ENCODE measurements around the gene FRYL. TPM values are rescaled to one million over a fixed set of nuclear protein-coding genes. Genes with fewer than 3 reads are reported as not detected.
"Not testable (repeated sequence)": the region's sequence is repeated elsewhere in the genome, so short reads cannot be mapped to it uniquely, and the experiment has no call there.

The FRYL gene
- total RNA-seq, 1 donor from 2014 or later: 30.8 TPM

DNA sequence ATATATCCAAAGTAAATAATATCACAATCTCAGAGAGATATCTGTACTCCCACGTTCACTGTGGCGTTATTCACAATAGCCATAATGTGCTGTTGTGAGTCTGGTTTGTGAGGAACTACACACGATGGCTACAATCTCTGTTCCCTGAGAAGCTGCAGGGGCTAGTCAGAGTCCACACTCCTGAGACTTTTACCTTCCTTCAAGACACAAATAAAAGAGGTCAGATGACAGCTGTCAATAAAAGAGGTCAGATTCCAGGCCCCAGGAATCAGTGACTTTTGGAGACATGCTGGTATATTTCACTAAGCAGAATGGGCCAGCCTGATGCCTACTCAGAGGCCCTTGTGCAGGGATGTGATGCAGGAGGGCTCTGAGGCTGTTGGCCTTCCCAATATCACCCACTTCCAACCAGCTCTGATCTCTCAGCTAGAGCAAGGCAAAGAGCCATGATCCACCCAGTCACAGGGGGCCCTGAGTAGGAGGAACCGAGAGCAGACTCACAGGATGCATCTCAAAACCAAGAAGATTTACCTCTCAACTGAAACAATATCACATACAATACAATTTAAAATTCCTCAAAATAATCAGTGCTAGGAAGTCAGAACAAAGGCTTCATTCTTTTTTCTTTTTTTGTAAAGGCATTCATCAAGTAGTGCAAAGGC lies 13.8 kb downstream of the FRYL start:
- no peak for DNase-seq (ENCODE audit: low spot score)
- Mint-ChIP-seq H3K4me3 (ENCODE audit: unreplicated experiment) (no peak overlapping the region), H3K9me3 (ENCODE audit: low read depth) (peaks cover 3% of the 10 kb centered on the region), H3K27me3 (ENCODE audit: low read depth) (no peaks in the 10 kb centered on the region), H3K4me1 (ENCODE audit: low read depth) (peaks cover 4% of the 10 kb centered on the region), H3K27ac (ENCODE audit: unreplicated experiment) (no peak overlapping the region), H3K36me3 (ENCODE audit: low read depth) (no peaks in the 10 kb centered on the region)
- TF ChIP-seq, protein P1, sequence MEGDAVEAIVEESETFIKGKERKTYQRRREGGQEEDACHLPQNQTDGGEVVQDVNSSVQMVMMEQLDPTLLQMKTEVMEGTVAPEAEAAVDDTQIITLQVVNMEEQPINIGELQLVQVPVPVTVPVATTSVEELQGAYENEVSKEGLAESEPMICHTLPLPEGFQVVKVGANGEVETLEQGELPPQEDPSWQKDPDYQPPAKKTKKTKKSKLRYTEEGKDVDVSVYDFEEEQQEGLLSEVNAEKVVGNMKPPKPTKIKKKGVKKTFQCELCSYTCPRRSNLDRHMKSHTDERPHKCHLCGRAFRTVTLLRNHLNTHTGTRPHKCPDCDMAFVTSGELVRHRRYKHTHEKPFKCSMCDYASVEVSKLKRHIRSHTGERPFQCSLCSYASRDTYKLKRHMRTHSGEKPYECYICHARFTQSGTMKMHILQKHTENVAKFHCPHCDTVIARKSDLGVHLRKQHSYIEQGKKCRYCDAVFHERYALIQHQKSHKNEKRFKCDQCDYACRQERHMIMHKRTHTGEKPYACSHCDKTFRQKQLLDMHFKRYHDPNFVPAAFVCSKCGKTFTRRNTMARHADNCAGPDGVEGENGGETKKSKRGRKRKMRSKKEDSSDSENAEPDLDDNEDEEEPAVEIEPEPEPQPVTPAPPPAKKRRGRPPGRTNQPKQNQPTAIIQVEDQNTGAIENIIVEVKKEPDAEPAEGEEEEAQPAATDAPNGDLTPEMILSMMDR (IDR thresholded peaks at IDR 0.05): no peak

DNA sequence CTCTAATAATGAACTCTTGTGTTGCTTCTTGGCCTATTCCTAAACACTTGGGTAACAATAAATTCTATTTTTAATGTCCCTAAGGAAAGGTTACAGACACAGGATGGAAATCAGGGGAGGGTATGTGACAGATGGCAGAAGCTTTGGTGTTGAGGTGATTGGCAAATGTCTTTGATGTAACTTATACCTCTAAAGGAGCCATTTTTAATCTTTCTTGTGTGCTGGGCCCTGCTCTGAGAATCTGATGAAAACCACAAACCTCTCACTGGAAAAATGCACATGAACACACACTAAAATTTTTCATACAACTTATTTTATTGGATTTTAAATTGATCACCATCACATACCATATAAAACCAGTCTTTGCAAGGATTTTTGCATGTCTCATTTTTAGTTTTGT lies 17.7 kb downstream of the FRYL start:
- no peak for DNase-seq (ENCODE audit: low spot score)
- Mint-ChIP-seq H3K4me1 (ENCODE audit: low read depth) (peaks cover 3% of the 10 kb centered on the region), H3K27me3 (ENCODE audit: low read depth) (no peaks in the 10 kb centered on the region), H3K4me3 (ENCODE audit: unreplicated experiment) (no peak overlapping the region), H3K27ac (ENCODE audit: unreplicated experiment) (no peak overlapping the region), H3K9me3 (ENCODE audit: low read depth) (peaks cover 4% of the 10 kb centered on the region), H3K36me3 (ENCODE audit: low read depth) (no peaks in the 10 kb centered on the region)
- TF ChIP-seq, protein P1 (IDR thresholded peaks at IDR 0.05): no peak

DNA sequence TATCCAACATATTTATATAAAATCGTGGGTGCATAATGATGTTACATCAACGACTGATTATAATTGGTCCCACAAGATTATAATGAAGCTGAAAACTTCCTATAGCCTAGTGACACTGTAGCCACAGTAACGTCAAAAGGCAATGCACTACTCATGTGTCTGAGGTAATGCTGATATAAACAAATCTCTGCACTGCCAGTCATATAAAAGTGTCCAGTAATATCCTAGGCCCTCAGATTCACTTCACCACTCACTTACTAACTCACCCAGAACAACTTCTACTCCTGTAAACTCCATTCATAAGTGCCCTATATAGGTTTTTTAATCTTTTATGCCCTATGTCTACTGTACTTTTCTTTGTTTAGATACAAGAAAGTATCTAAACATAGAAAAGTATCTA lies 18.8 kb downstream of the FRYL start:
- Mint-ChIP-seq H3K27me3 (ENCODE audit: low read depth) (no peaks in the 10 kb centered on the region), H3K27ac (ENCODE audit: unreplicated experiment) (no peak overlapping the region), H3K4me3 (ENCODE audit: unreplicated experiment) (no peak overlapping the region), H3K4me1 (ENCODE audit: low read depth) (peaks cover 8% of the 10 kb centered on the region), H3K36me3 (ENCODE audit: low read depth) (no peaks in the 10 kb centered on the region), H3K9me3 (ENCODE audit: low read depth) (peaks cover 4% of the 10 kb centered on the region)
- TF ChIP-seq, protein P1 (IDR thresholded peaks at IDR 0.05): no peak
- DNase-seq (ENCODE audit: low spot score): no peak

DNA sequence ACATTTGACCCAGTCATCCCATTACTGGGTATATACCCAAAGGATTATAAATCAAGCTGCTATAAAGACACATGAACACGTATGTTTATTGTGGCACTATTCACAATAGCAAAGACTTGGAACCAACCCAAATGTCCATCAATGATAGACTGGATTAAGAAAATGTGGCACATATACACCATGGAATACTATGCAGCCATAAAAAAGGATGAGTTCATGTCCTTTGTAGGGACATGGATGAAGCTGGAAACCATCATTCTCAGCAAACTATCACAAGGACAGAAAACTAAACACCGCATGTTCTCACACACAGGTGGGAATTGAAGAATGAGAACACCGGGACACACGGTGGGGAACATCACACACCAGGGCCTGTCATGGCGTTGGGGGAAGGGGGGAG lies 21.4 kb downstream of the FRYL start:
- H3K27me3 Mint-ChIP-seq (ENCODE audit: low read depth); H3K4me3 Mint-ChIP-seq (ENCODE audit: unreplicated experiment); H3K27ac Mint-ChIP-seq (ENCODE audit: unreplicated experiment); H3K36me3 Mint-ChIP-seq (ENCODE audit: low read depth); DNase-seq (ENCODE audit: low spot score); H3K4me1 Mint-ChIP-seq (ENCODE audit: low read depth); H3K9me3 Mint-ChIP-seq (ENCODE audit: low read depth): not testable (repeated sequence)

DNA sequence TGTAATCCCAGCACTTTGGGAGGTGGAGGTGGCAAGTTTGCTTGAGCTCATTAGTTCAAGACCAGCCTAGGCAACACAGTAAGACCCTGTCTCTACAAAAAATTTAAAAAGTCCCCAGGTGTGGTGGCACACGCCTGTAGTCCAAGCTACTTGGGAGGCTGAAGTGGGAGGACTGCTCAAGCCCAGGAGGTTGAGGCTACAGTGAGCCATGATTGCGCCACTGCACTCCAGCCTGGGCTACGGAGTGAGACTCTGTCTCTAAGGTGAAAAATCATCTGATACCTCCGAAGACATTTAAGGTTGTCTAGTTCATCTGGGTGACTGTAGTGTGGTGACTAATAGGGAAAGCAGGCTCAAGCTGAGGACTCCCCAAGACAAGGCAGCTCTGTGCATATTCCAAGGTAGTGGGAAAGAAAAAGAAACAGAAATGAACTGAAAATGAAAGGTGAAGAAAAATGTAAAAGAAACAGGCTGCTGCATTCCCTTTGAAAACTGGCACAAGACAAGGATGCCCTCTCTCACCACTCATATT lies 23.3 kb downstream of the FRYL start:
- no peaks in the 10 kb centered on the region for H3K27me3 Mint-ChIP-seq (ENCODE audit: low read depth)
- peaks cover 22% of the 10 kb centered on the region for H3K4me1 Mint-ChIP-seq (ENCODE audit: low read depth)
- no peak for DNase-seq (ENCODE audit: low spot score)
- peaks cover 2% of the 10 kb centered on the region for H3K9me3 Mint-ChIP-seq (ENCODE audit: low read depth)
- TF ChIP-seq, protein P1 (IDR thresholded peaks at IDR 0.05): no peak
- H3K4me3 Mint-ChIP-seq (ENCODE audit: unreplicated experiment): no peak overlapping the region
- no peak overlapping the region for H3K27ac Mint-ChIP-seq (ENCODE audit: unreplicated experiment)
- no peaks in the 10 kb centered on the region for H3K36me3 Mint-ChIP-seq (ENCODE audit: low read depth)

DNA sequence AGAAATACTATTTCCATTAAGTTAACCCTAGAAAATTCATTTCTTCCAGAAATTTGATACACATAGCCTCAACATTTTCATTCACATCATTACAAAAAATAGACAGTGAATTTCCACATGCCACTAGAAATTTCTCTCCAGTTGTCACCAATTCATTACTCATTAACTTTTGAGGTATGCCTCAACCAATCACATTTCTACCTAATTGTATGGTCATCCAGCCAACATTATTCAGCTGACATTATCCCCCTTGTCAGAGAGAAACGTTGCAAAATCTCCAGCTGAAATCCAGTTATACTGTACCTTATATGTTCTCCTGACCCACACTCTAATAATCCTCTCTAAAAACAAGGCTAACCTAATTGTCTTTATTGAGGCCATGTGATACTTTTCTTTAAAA lies 24.8 kb downstream of the FRYL start:
- Mint-ChIP-seq H3K36me3 (ENCODE audit: low read depth) (no peaks in the 10 kb centered on the region), H3K9me3 (ENCODE audit: low read depth) (peaks cover 2% of the 10 kb centered on the region), H3K4me3 (ENCODE audit: unreplicated experiment) (no peak overlapping the region), H3K27me3 (ENCODE audit: low read depth) (no peaks in the 10 kb centered on the region), H3K4me1 (ENCODE audit: low read depth) (peaks cover 32% of the 10 kb centered on the region), H3K27ac (ENCODE audit: unreplicated experiment) (no peak overlapping the region)
- TF ChIP-seq, protein P1 (IDR thresholded peaks at IDR 0.05): no peak
- no peak for DNase-seq (ENCODE audit: low spot score)

Measured in chondrocyte (in vitro differentiated cells).